Cardiac muscle cell (in vitro differentiated cells and primary cell): ENCODE measurements around the gene NUDCD3. TPM values are rescaled to one million over a fixed set of nuclear protein-coding genes. Genes with fewer than 3 reads are reported as not detected.
"Not testable (repeated sequence)": the region's sequence is repeated elsewhere in the genome, so short reads cannot be mapped to it uniquely, and the experiment has no call there.

Source experiments
- DNase-seq, 2 donors: peaks; one replicate each; pipeline versions ENCODE4 v3.0.0 to v3.0.0-alpha.2; 2010 to 2017; ENCODE audit warnings: low read depth in 1 of 2, low spot score in 1 of 2
- H3K27ac ChIP-seq: fragments of 200-600 bp; sonication (generic); 2 replicates; pipeline ENCODE4 v1.5.1; 2016
- H3K27me3 ChIP-seq: fragments of 200-600 bp; sonication (generic); 2 replicates; pipeline ENCODE4 v1.6.0; 2016; ENCODE audit warnings: control low read depth
- H3K36me3 ChIP-seq: fragments of 200-600 bp; sonication (generic); 2 replicates; pipeline ENCODE4 v1.5.1; 2016; ENCODE audit warnings: control low read depth
- H3K4me1 ChIP-seq: fragments of 200-600 bp; sonication (generic); 2 replicates; pipeline ENCODE4 v1.8.1; 2017; ENCODE audit warnings: low read depth, mild to moderate bottlenecking, mixed run types
- H3K4me3 ChIP-seq: fragments of 200-600 bp; sonication (generic); 2 replicates; pipeline ENCODE4 v1.5.1; 2016; ENCODE audit warnings: mild to moderate bottlenecking
- H3K9me3 ChIP-seq: fragments of 200-600 bp; sonication (generic); 2 replicates; pipeline ENCODE4 v1.5.1; 2017; ENCODE audit warnings: low read depth, mild to moderate bottlenecking, control low read depth
- CTCF ChIP-seq: IDR thresholded peaks from 2 replicates; pipeline ENCODE4 v1.5.1; 2012; ENCODE audit warnings: low read depth, mild to moderate bottlenecking, low read length
- polyA plus RNA-seq: library from polyadenylated mRNA; unstranded; fragments of >200 nt; fragmentation: Nextera tagmentation; extraction: Ambion mirVana; gene quantifications from 2 replicates; pipeline ENCODE4 v1.2.1, GENCODE V29; 2016
- total RNA-seq: library from RNA; depleted of rRNA; stranded (reverse); fragments of >200 nt; gene quantifications from 2 replicates; pipeline ENCODE4 v1.2.3, GENCODE V29; 2016

The NUDCD3 gene
- total and polyA plus RNA-seq, 2 experiments from 2014 or later = 44.8 to 98.7 TPM

GRCh38 chr7:44512736-44513135 lies 22.3 kb upstream of the NUDCD3 start:
- no peak overlapping the region for H3K27ac ChIP-seq
- H3K9me3 ChIP-seq = no peaks in the 10 kb centered on the region
- H3K4me3 ChIP-seq = no peak overlapping the region
- no peak for DNase-seq
- no peak for TF ChIP-seq CTCF
- H3K4me1 ChIP-seq = no peaks in the 10 kb centered on the region
- no peaks in the 10 kb centered on the region for H3K36me3 ChIP-seq
- no peaks in the 10 kb centered on the region for H3K27me3 ChIP-seq

GRCh38 chr7:44511863-44512468 lies 21.5 kb upstream of the NUDCD3 start:
- H3K27ac ChIP-seq = no peak overlapping the region
- no peaks in the 10 kb centered on the region for H3K9me3 ChIP-seq
- no peak overlapping the region for H3K4me3 ChIP-seq
- H3K4me1 ChIP-seq = no peaks in the 10 kb centered on the region
- H3K27me3 ChIP-seq = no peaks in the 10 kb centered on the region
- no peaks in the 10 kb centered on the region for H3K36me3 ChIP-seq
- DNase-seq = no peak
- no peak for TF ChIP-seq CTCF

- no peak overlapping the region for H3K27ac ChIP-seq
- no peaks in the 10 kb centered on the region for H3K27me3 ChIP-seq
- no peak overlapping the region for H3K4me3 ChIP-seq
- H3K9me3 ChIP-seq = no peaks in the 10 kb centered on the region
- no peaks in the 10 kb centered on the region for H3K36me3 ChIP-seq
- H3K4me1 ChIP-seq = no peaks in the 10 kb centered on the region
- no peak for TF ChIP-seq CTCF
- DNase-seq = no peak
Observed at GRCh38 chr7:44511236-44511635, 20.8 kb upstream of the NUDCD3 start.

GRCh38 chr7:44508328-44509030 lies 18.0 kb upstream of the NUDCD3 start:
- DNase-seq = no peak
- H3K27me3 ChIP-seq = no peaks in the 10 kb centered on the region
- H3K4me3 ChIP-seq = no peak overlapping the region
- TF ChIP-seq CTCF = no peak
- no peaks in the 10 kb centered on the region for H3K36me3 ChIP-seq
- no peak overlapping the region for H3K27ac ChIP-seq
- no peaks in the 10 kb centered on the region for H3K4me1 ChIP-seq
- H3K9me3 ChIP-seq = no peaks in the 10 kb centered on the region

- H3K36me3 ChIP-seq, H3K9me3 ChIP-seq, H3K27ac ChIP-seq, H3K4me1 ChIP-seq, H3K4me3 ChIP-seq, DNase-seq: not testable (repeated sequence)
- peaks cover 13% of the 10 kb centered on the region for H3K27me3 ChIP-seq
Observed at GRCh38 chr7:44506592-44507288, 16.3 kb upstream of the NUDCD3 start.

GRCh38 chr7:44505595-44505994 lies 15.1 kb upstream of the NUDCD3 start:
- H3K27ac ChIP-seq = no peak overlapping the region
- no peaks in the 10 kb centered on the region for H3K36me3 ChIP-seq
- no peaks in the 10 kb centered on the region for H3K4me1 ChIP-seq
- no peak overlapping the region for H3K4me3 ChIP-seq
- no peak for DNase-seq
- no peaks in the 10 kb centered on the region for H3K9me3 ChIP-seq
- peaks cover 20% of the 10 kb centered on the region for H3K27me3 ChIP-seq
- TF ChIP-seq CTCF = no peak
